Ectodermal cell (in vitro differentiated cells): ENCODE measurements around the gene CCR3.

Source experiments
- H3K27ac ChIP-seq: 2 replicates; pipeline ENCODE4 v1.7.0; 2013; ENCODE audit warnings: mild to moderate bottlenecking, low read depth, low read length; ENCODE audit not compliant: insufficient read depth, poor library complexity, severe bottlenecking
- H3K27me3 ChIP-seq: 2 replicates; pipeline ENCODE4 v1.7.0; 2013; ENCODE audit warnings: mild to moderate bottlenecking, low read length; ENCODE audit not compliant: insufficient read depth, control insufficient read depth, poor library complexity, severe bottlenecking
- H3K36me3 ChIP-seq: one replicate; pipeline ENCODE4 v1.7.0; 2013; ENCODE audit warnings: low read length; ENCODE audit not compliant: control insufficient read depth, insufficient read depth
- H3K4me1 ChIP-seq: one replicate; pipeline ENCODE4 v1.7.0; 2013; ENCODE audit warnings: low read length; ENCODE audit not compliant: control insufficient read depth, insufficient read depth
- H3K4me3 ChIP-seq: 2 replicates; pipeline ENCODE4 v1.7.0; 2013; ENCODE audit warnings: low read depth, low read length, control low read depth; ENCODE audit not compliant: insufficient read depth
- H3K9me3 ChIP-seq: 2 replicates; pipeline ENCODE4 v1.7.0; 2013; ENCODE audit warnings: mild to moderate bottlenecking, low read length, moderate library complexity; ENCODE audit not compliant: control insufficient read depth

The CCR3 gene

GRCh38 chr3:46314517-46314916, 72.3 kb downstream of the CCR3 start:
- H3K4me1 ChIP-seq = no peaks in the 10 kb centered on the region
- no peak overlapping the region for H3K4me3 ChIP-seq

GRCh38 chr3:46316206-46316605, 73.9 kb downstream of the CCR3 start:
- Histone ChIP-seq H3K4me3 (no peak overlapping the region), H3K4me1 (no peaks in the 10 kb centered on the region)

More at GRCh38 chr3:46314517-46314916, 72.3 kb downstream of the CCR3 start:
- H3K36me3 ChIP-seq = no peaks in the 10 kb centered on the region
- no peaks in the 10 kb centered on the region for H3K9me3 ChIP-seq
- no peaks in the 10 kb centered on the region for H3K27me3 ChIP-seq
- H3K27ac ChIP-seq = no peak overlapping the region

More at GRCh38 chr3:46316206-46316605, 73.9 kb downstream of the CCR3 start:
- H3K9me3 ChIP-seq = no peaks in the 10 kb centered on the region
- no peaks in the 10 kb centered on the region for H3K36me3 ChIP-seq
- H3K27me3 ChIP-seq = no peaks in the 10 kb centered on the region
- H3K27ac ChIP-seq = no peak overlapping the region
